Measurements from ENCODE around the gene PHACTR1. TPM values are rescaled to one million over a fixed set of nuclear protein-coding genes. Genes with fewer than 3 reads are reported as not detected.

PHACTR1 gene
- polyA plus RNA-seq, 3 donors, result 6.1 to 26.9 (median 7.6) TPM

DNA sequence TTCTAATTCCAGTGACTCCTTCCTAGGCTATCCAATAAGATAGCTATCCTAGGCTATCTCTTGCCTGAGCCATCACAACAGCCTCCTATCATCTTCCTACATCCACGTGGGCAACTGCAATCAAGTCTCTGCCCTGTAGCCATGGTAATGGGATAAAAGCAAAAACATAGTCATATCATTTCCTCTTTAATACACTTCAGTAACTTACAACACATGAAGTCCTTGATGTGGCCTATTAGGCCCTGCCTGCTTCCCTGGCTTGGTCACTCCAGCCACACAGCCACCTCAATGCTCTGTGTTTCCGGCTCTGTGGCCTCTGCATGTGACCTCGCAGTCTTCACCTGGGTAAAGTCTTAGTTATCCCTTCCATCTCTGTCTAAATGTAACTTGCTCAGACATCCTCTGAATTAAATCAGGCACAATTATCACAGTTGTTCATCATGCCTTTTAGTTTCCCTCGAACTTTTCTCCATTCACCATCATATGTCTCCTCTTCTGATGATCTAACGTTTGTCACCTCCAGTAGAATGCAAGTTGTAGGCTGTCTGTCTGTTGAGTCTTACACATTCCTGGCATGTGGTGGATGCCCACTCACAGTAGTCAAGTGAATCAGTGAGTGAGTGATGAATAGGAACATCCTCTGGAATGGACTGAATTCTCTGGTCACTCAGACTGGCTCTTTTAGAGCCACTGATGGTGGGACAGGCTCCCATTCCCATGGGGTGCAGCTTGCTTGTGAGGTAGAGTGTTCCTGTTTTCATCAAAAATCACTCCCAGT is 382.4 kb downstream of the PHACTR1 start:
- Mint-ChIP-seq H3K27ac (no peak overlapping the region), H3K9me3 (no peaks in the 10 kb centered on the region), H3K27me3 (ENCODE audit: low read depth in 3 of 3) (no peaks in the 10 kb centered on the region), H3K4me3 (no peak overlapping the region), H3K4me1 (peaks cover 11% of the 10 kb centered on the region), H3K36me3 (no peaks in the 10 kb centered on the region)
- no peaks in the 10 kb centered on the region for H3K79me2 ChIP-seq (ENCODE audit: insufficient read depth, low read length)
- no peaks in the 10 kb centered on the region for H3K36me3 ChIP-seq (replicated peaks in 1 of 2; ENCODE audit: control insufficient read depth in 1 of 2, insufficient read depth in 2 of 2, low read length in 2 of 2)
- no peaks in the 10 kb centered on the region for H3K9me3 ChIP-seq (replicated peaks in 1 of 2; ENCODE audit: control insufficient read depth in 1 of 2, insufficient read depth in 1 of 2, low read length in 2 of 2)
- H4K20me1 ChIP-seq (ENCODE audit: insufficient read depth, low read length), result no peaks in the 10 kb centered on the region
- no peaks in the 10 kb centered on the region for H3K27me3 ChIP-seq (ENCODE audit: control insufficient read depth in 2 of 2, insufficient read depth in 2 of 2, low read length in 2 of 2)
- TF ChIP-seq, protein P1, sequence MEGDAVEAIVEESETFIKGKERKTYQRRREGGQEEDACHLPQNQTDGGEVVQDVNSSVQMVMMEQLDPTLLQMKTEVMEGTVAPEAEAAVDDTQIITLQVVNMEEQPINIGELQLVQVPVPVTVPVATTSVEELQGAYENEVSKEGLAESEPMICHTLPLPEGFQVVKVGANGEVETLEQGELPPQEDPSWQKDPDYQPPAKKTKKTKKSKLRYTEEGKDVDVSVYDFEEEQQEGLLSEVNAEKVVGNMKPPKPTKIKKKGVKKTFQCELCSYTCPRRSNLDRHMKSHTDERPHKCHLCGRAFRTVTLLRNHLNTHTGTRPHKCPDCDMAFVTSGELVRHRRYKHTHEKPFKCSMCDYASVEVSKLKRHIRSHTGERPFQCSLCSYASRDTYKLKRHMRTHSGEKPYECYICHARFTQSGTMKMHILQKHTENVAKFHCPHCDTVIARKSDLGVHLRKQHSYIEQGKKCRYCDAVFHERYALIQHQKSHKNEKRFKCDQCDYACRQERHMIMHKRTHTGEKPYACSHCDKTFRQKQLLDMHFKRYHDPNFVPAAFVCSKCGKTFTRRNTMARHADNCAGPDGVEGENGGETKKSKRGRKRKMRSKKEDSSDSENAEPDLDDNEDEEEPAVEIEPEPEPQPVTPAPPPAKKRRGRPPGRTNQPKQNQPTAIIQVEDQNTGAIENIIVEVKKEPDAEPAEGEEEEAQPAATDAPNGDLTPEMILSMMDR (IDR thresholded peaks at IDR 0.05), result no peak
- no peak overlapping the region for H3K4me2 ChIP-seq (replicated peaks; ENCODE audit: extremely low read depth, low read length, poor library complexity, severe bottlenecking)
- no peak overlapping the region for H3K9ac ChIP-seq (ENCODE audit: insufficient read depth, low read length, poor library complexity, severe bottlenecking)
- WGBS (ENCODE audit: insufficient coverage), result 100% methylated on average over 2 of the region's 5 CpGs
- no peak overlapping the region for H3K4me3 ChIP-seq (replicated peaks in 1 of 3; ENCODE audit: low read depth in 2 of 3, low read length in 3 of 3)
- peak in 2 of 3 donors; percentile 9 to 10 for DNase-seq
- no peak overlapping the region for H3K27ac ChIP-seq (ENCODE audit: low read depth in 1 of 2, low read length in 2 of 2)
- H3K4me1 ChIP-seq (ENCODE audit: control insufficient read depth in 1 of 2, insufficient read depth in 2 of 2, low read length in 2 of 2), result peaks cover 8 to 11% of the 10 kb centered on the region in 2 donors
- no peak overlapping the region for H2AFZ ChIP-seq (ENCODE audit: insufficient read depth, low read depth, low read length, poor library complexity, severe bottlenecking)
- intact Hi-C loops (cut with micrococcal nuclease), result no loop called here

DNA sequence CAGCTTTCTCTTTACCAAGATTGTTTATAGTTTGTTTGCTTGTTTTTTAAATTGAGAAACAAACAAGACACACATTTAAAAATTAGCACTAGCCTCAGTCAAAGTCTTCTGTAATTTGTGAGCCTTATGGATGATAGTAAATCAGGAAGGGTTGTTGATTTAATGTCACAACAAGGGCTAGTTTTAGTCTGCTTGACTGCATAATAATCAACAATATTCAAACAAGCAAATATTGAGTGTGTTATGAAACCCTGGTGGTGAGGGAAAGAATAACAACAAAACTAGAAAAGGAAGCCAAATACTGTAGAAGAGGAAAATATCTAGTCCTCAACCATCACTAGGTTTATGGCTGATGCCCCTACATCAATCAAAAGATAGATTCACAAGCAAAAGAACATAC is 383.2 kb downstream of the PHACTR1 start:
- TF ChIP-seq, protein P1 (IDR thresholded peaks at IDR 0.05), result peak; percentile 56
- no peaks in the 10 kb centered on the region for H3K9me3 ChIP-seq (replicated peaks in 1 of 2; ENCODE audit: control insufficient read depth in 1 of 2, insufficient read depth in 1 of 2, low read length in 2 of 2)
- peaks cover 0 to 2% (median 0%) of the 10 kb centered on the region in 3 donors for H3K27me3 Mint-ChIP-seq (ENCODE audit: low read depth in 3 of 3)
- H2AFZ ChIP-seq (ENCODE audit: insufficient read depth, low read depth, low read length, poor library complexity, severe bottlenecking), result no peak overlapping the region
- no peak overlapping the region for H3K27ac ChIP-seq (ENCODE audit: low read depth in 1 of 2, low read length in 2 of 2)
- H3K4me3 ChIP-seq (replicated peaks in 1 of 3; ENCODE audit: low read depth in 2 of 3, low read length in 3 of 3), result no peak overlapping the region
- H3K36me3 Mint-ChIP-seq, result no peaks in the 10 kb centered on the region
- H3K4me1 Mint-ChIP-seq, result peaks cover 11% of the 10 kb centered on the region
- no peak overlapping the region for H3K27ac Mint-ChIP-seq
- no peaks in the 10 kb centered on the region for H4K20me1 ChIP-seq (ENCODE audit: insufficient read depth, low read length)
- intact Hi-C loops (cut with micrococcal nuclease), result no loop called here
- no peak overlapping the region for H3K4me2 ChIP-seq (replicated peaks; ENCODE audit: extremely low read depth, low read length, poor library complexity, severe bottlenecking)
- no peak for DNase-seq
- H3K4me3 Mint-ChIP-seq, result no peak overlapping the region
- no peaks in the 10 kb centered on the region for H3K36me3 ChIP-seq (replicated peaks in 1 of 2; ENCODE audit: control insufficient read depth in 1 of 2, insufficient read depth in 2 of 2, low read length in 2 of 2)
- H3K9ac ChIP-seq (ENCODE audit: insufficient read depth, low read length, poor library complexity, severe bottlenecking), result no peak overlapping the region
- H3K27me3 ChIP-seq (ENCODE audit: control insufficient read depth in 2 of 2, insufficient read depth in 2 of 2, low read length in 2 of 2), result no peaks in the 10 kb centered on the region
- H3K4me1 ChIP-seq (ENCODE audit: control insufficient read depth in 1 of 2, insufficient read depth in 2 of 2, low read length in 2 of 2), result peaks cover 8 to 11% of the 10 kb centered on the region in 2 donors
- H3K79me2 ChIP-seq (ENCODE audit: insufficient read depth, low read length), result no peaks in the 10 kb centered on the region
- no peaks in the 10 kb centered on the region for H3K9me3 Mint-ChIP-seq

All from CD14-positive monocyte (primary cell).